ENCODE results near the gene DENND2D.
A peak's percentile ranks its signal among the peaks of the same experiment; 100 is the strongest.

DENND2D gene

DNA sequence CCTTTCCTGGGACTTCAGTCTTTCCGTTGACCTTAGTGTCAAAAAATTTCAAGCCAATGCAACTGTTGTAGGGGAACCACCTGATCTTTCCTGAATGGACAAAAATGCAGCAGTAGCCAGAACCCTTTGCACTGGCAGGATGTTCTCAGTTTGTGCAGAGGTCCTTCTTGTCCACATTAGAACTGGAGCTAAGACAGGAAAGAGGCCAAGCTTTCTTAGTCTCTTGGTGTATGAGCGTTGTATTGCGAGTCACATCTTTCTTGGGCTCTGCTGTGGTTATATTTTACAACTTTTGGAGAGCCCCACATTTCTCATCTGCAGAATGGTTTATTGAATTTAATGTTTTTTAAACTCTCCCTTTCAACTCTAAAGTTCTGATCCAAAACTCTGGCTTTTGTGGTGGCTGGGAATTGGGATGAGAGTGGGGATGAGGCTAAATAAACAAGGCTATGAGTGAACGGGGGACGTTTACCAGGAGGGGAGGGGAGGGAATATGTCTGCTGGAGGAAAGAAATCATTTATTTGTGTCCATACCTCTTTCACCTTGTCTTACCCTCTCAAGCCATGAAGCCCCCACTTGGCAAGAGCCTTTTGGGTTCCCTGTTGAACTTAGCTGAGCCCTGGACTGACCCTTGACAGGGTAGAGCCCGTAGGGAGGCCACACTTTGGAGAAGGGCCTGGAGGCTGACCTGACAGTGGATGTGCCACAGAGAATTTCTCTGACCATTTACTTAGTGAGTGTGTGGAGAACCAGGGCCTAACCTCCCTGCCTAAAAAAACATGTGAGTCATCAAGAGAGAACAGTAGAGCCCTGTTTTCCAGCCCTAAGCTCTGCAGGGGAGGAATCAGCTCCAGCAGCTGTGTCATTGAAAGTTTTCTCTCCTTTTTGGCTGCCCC lies 27.7 kb upstream of the DENND2D start:
- Histone ChIP-seq H3K27ac (ENCODE audit: low read depth, low read length) (peak overlapping the region; percentile 100), H3K27me3 (ENCODE audit: low read length) (no peaks in the 10 kb centered on the region), H3K4me2 (ENCODE audit: low read depth, low read length, poor library complexity, severe bottlenecking) (peak overlapping the region; percentile 41), H3K9me3 (ENCODE audit: insufficient read depth, low read length) (no peaks in the 10 kb centered on the region), H3K79me2 (ENCODE audit: insufficient read depth, low read length) (peaks cover 35% of the 10 kb centered on the region), H2AFZ (ENCODE audit: low read depth, low read length, severe bottlenecking) (peak overlapping the region; percentile 10), H3K9ac (ENCODE audit: low read length) (peak overlapping the region; percentile 37), H3K36me3 (ENCODE audit: low read length) (peaks cover 25% of the 10 kb centered on the region), H3K4me3 (ENCODE audit: insufficient read depth, low read length, poor library complexity, severe bottlenecking) (no peak overlapping the region), H4K20me1 (ENCODE audit: low read depth, low read length) (peaks cover 8% of the 10 kb centered on the region; the same call in 1 of the 2 replicates), H3K9me2 (replicated peaks; ENCODE audit: insufficient read depth, low read length) (no peaks in the 10 kb centered on the region), H3F3A (ENCODE audit: insufficient read depth) (peaks cover 51% of the 10 kb centered on the region)
- TF ChIP-seq EZH2phosphoT487 (conservative IDR thresholded peaks at IDR 0.05; ENCODE audit: low read length): no peak
- TF ChIP-seq, protein P1, sequence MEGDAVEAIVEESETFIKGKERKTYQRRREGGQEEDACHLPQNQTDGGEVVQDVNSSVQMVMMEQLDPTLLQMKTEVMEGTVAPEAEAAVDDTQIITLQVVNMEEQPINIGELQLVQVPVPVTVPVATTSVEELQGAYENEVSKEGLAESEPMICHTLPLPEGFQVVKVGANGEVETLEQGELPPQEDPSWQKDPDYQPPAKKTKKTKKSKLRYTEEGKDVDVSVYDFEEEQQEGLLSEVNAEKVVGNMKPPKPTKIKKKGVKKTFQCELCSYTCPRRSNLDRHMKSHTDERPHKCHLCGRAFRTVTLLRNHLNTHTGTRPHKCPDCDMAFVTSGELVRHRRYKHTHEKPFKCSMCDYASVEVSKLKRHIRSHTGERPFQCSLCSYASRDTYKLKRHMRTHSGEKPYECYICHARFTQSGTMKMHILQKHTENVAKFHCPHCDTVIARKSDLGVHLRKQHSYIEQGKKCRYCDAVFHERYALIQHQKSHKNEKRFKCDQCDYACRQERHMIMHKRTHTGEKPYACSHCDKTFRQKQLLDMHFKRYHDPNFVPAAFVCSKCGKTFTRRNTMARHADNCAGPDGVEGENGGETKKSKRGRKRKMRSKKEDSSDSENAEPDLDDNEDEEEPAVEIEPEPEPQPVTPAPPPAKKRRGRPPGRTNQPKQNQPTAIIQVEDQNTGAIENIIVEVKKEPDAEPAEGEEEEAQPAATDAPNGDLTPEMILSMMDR (IDR thresholded peaks at IDR 0.05; ENCODE audit: insufficient read depth, low read length, poor library complexity, severe bottlenecking): no peak

DNA sequence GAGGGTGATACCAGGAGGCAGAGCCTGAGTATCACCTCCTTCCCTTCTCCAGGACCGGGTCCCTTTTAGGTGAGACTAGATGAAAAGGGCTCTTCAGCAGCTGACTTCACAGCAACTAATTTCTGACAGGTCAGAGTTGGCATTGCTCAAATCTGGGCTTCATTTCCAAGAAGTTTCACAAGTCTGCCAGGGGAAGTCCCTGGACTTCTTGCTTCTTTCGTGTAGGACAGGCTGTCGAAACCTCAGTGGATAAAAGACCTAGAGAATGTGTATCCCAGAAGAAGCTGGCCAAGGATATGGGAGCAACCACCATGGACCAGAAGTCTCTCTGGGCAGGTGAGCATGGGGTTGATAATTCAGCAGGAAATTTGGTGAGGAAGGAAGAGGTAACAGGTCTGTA lies 27.0 kb upstream of the DENND2D start, which contains the start of gene CHI3L2:
Gene CHI3L2 (plus strand): TSS at position 280 of the 400 bp plus-strand sequence. CDS start 17 bp downstream, at position 297.
- Histone ChIP-seq H3K27me3 (ENCODE audit: low read length) (no peaks in the 10 kb centered on the region), H3K4me3 (ENCODE audit: insufficient read depth, low read length, poor library complexity, severe bottlenecking) (no peak within 1 kb of the TSS), H3F3A (ENCODE audit: insufficient read depth) (peaks cover 52% of the 10 kb centered on the region), H3K9me2 (replicated peaks; ENCODE audit: insufficient read depth, low read length) (no peaks in the 10 kb centered on the region), H3K27ac (ENCODE audit: low read depth, low read length) (peak within 1 kb of the TSS; percentile 100), H3K9me3 (ENCODE audit: insufficient read depth, low read length) (no peaks in the 10 kb centered on the region), H3K9ac (ENCODE audit: low read length) (peak within 1 kb of the TSS; percentile 78), H3K36me3 (ENCODE audit: low read length) (peaks cover 19% of the 10 kb centered on the region), H3K4me2 (ENCODE audit: low read depth, low read length, poor library complexity, severe bottlenecking) (peak within 1 kb of the TSS; percentile 94), H2AFZ (ENCODE audit: low read depth, low read length, severe bottlenecking) (peak within 1 kb of the TSS; percentile 10), H4K20me1 (ENCODE audit: low read depth, low read length) (peaks cover 4% of the 10 kb centered on the region; the same call in 1 of the 2 replicates), H3K79me2 (ENCODE audit: insufficient read depth, low read length) (peaks cover 29% of the 10 kb centered on the region)
- TF ChIP-seq, protein P1 (IDR thresholded peaks at IDR 0.05; ENCODE audit: insufficient read depth, low read length, poor library complexity, severe bottlenecking): no peak
- no peak for TF ChIP-seq EZH2phosphoT487 (conservative IDR thresholded peaks at IDR 0.05; ENCODE audit: low read length)

DNA sequence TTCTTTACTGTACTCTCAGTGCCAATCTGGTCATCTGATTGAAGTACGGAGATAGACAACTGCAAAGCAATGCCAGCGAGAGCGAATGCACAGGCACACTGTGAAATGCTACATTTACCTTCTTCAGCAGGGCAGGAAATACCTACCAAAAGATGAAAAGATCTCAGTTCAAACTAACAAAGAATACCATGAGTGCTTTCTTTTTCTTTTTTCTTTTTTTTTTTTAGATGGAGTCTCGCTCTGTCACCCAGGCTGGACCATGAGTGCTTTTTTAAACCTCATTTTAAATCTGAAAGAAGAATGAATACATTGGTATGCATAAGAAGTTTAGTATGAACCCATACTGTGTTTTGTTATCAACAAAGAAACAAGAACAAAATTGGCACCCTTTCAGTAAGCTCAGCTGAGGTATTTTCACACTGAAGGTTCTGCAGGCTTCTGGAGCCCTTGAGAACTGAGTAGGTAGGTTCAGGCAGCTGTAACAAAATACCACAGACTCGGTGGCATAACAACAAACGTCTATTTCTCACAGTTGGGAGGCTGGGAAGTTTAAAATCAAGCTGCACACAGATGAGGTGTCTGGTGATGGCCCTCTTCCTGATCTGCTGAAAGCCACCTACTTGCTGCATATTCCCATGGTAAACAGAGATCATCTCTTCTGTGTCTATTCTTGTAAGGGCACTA lies 25.4 kb upstream of the DENND2D start:
- Histone ChIP-seq H2AFZ (ENCODE audit: low read depth, low read length, severe bottlenecking) (peak overlapping the region; percentile 43), H3K79me2 (ENCODE audit: insufficient read depth, low read length) (peaks cover 13% of the 10 kb centered on the region)

More for the DNA sequence above, 25.4 kb upstream of the DENND2D start:
- peaks cover 65% of the 10 kb centered on the region for H3F3A ChIP-seq (ENCODE audit: insufficient read depth)
- peak overlapping the region; percentile 16 for H3K4me3 ChIP-seq (ENCODE audit: insufficient read depth, low read length, poor library complexity, severe bottlenecking)
- no peaks in the 10 kb centered on the region for H3K9me3 ChIP-seq (ENCODE audit: insufficient read depth, low read length)
- H3K9ac ChIP-seq (ENCODE audit: low read length): peak overlapping the region; percentile 78
- TF ChIP-seq, protein P1 (IDR thresholded peaks at IDR 0.05; ENCODE audit: insufficient read depth, low read length, poor library complexity, severe bottlenecking): no peak
- TF ChIP-seq EZH2phosphoT487 (conservative IDR thresholded peaks at IDR 0.05; ENCODE audit: low read length): no peak
- H4K20me1 ChIP-seq (ENCODE audit: low read depth, low read length): no peaks in the 10 kb centered on the region
- peaks cover 3% of the 10 kb centered on the region; the same call in 1 of the 2 replicates for H3K36me3 ChIP-seq (ENCODE audit: low read length)
- H3K4me2 ChIP-seq (ENCODE audit: low read depth, low read length, poor library complexity, severe bottlenecking): peak overlapping the region; percentile 94
- H3K27me3 ChIP-seq (ENCODE audit: low read length): no peaks in the 10 kb centered on the region
- H3K27ac ChIP-seq (ENCODE audit: low read depth, low read length): peak overlapping the region; percentile 100
- no peaks in the 10 kb centered on the region for H3K9me2 ChIP-seq (replicated peaks; ENCODE audit: insufficient read depth, low read length)
